GM19035 (cell line): ENCODE measurements around the gene COMTD1.
A peak's percentile ranks its signal among the peaks of the same experiment; 100 is the strongest.
"Not testable (repeated sequence)": the region's sequence is repeated elsewhere in the genome, so short reads cannot be mapped to it uniquely, and the experiment has no call there.

Source experiments
- ATAC-seq: cut with Tn5 transposase; IDR thresholded peaks from one replicate; pipeline ENCODE4 v1.9.1; 2021; ENCODE audit not compliant: unreplicated experiment

Gene COMTD1

GRCh38 chr10:75223507-75223906, 12.2 kb downstream of the COMTD1 start:
- ATAC-seq: no peak

DNA sequence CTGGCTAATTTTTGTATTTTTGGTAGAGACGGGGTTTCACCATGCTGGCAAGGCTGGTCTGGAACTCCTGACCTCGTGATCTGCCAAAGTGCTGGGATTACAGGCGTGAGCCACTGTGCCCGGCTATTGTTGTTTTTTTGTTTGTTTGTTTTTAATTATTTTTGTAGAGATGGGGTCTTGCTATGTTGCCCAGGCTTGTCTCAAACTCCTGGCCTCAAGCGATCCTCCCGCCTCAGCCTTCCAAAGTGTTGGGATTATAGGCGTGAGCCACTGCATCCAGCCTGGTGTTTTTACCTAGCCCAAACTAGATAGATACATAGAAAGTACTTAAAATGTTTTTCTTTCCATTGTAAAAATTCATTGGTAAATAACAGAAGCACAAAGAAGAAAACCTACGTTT, 14.3 kb downstream of the COMTD1 start:
- not testable (repeated sequence) for ATAC-seq

DNA sequence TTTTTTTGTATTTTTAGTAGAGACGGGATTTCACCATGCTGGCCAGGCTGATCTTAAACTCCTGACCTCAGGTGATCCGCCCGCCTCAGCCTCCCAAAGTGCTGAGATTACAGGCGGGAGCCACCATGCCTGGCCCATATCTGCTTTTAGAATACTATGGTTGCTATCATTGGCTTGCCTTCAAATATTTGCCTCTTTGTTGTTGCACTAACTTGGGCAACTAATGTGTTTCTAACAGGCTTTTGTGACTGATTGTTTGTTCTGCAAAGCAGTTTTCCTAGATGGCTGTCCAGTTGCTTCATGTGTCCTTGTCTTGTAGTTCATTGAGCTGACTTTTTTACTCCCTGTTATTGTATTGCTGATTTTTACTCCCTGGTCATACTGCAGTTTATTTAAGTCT, 15.5 kb downstream of the COMTD1 start:
- ATAC-seq: no peak

- ATAC-seq: no peak
These were observed 23.4 kb downstream of the COMTD1 start for GRCh38 chr10:75212343-75212742.

DNA sequence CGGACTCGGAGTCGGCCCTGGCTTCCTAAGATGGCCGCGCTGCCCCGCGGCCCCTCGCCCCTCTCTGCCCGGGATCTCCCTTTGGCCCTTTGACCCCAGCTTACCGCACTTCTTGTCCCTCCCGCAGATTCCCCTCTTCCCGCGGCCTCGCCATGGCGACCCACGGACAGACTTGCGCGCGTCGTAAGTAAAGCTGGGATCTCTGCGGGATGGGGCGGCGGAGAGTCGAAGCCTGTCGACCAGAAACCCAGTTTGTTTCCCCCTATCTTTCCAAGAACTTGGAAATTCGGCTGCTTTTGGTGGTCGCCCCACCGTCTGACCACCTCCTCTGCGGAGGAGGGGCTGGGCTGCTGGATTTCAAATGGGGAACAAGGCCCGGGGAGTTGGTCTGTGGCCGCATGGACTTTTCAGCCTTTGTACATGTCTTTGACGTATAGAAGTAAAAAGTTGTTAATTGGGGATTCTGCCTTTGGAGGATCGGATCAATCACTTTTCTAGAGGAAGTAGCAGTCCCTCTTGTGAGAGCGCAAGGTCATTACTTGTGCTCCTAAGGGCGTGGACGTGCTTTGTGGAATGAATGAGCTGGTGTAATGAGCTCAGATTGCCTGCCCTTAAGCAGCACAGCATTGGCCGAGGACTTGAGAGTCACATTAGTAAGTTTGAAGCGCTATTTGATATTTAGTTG, 24.6 kb downstream of the COMTD1 start:
- ATAC-seq: no peak

DNA sequence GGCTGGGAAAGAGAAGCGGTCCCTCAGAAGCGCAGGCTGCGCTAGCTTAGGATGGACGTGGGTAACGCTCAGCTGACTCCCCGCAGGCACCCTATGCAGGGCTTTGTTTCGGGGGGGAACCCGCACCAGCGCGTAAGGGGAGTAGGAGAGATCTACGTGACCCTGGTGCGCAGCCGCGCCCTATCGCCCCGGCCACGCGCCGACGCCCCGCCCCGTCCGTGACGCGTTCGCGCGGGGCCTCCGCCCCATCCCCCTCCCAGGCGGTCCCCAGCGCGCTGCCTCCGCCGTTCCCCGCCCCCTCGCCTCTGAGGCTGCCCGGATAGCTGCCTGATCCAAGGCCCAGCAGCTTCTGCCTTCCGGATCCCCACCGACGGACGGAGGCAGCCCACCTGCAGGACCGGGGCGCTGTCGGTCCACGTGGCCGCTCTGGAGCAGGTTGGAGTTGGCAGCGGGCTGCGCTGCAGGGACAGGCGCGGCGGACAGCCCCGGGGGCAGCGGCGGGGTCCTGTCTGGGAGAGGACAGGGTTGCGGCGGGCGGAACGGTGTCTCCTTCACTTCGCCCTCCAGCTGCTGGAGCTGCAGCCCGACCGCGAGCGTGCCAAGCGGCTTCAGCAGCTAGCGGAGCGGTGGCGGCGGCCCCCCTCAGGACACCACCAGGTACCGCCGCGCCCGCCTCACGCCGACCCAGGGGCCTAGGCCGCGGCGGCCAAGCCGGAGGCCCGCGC, 25.3 kb downstream of the COMTD1 start, which contains the start of gene VDAC2:
VDAC2 (plus strand) TSS at position 515 of the 725 bp plus-strand sequence. CDS start 363 bp downstream, outside the sequence.
- peak; percentile 88 for ATAC-seq

DNA sequence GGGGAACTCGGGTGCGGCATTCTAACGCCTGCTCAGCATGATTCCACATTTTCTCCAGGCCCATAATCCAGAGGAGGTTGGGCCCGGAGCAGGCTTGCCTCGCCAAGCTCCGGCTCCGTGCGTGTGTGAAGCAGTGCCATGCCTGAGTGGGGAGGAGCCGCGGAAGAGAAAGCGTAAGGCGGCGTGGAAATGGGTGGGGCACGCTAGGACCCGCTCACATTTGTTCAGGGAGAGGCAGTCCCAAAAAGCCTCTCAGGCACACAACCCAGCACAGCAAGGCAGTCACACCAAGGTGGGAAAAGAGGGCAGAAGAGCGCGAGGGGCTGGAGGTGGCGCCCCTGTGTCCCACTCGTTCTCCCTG, 25.9 kb downstream of the COMTD1 start:
- peak; percentile 57 for ATAC-seq

- ATAC-seq: no peak
These were observed 26.5 kb downstream of the COMTD1 start for GRCh38 chr10:75209086-75209920.

GRCh38 chr10:75208181-75208580, 27.6 kb downstream of the COMTD1 start:
- no peak for ATAC-seq

- ATAC-seq: no peak
These were observed 28.0 kb downstream of the COMTD1 start for GRCh38 chr10:75207857-75208144.

DNA sequence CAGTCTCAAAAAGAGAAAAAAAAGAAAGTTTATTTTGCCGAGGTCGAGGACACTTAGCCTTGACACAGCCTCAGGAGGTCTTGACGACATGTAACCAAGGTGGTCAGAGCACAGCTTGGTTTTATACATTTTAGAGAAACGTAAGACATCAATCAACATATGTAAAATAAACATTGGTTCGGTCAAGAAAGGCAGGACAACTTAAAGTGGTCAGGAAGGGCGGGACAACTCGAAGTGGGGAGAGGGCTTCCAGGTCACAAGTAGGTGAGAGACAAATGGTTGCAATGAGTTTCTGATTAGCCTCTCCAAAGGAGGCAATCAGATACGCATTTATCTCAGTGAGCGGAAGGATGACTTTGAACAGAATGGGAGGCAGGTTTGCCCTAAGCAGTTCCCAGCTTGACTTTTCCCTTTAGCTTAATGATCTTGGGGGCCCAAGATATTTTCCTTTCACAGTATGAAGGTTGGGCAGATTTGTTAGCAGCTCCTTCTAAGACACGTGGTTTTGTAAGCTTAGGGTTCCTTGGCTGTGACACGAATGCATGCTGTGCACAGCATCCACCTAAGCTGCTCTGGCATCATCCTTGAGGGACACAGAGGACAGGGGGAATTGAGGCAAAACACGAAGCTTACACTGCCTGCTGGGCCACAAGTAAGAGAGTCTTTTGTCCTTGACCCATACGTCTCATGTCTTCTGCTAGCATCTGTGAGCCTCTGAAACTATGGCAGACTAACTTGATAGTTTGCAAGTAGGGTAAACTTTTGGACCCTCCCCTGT, 28.5 kb downstream of the COMTD1 start:
- no peak for ATAC-seq

GRCh38 chr10:75206638-75207037, 29.1 kb downstream of the COMTD1 start:
- ATAC-seq: not testable (repeated sequence)

DNA sequence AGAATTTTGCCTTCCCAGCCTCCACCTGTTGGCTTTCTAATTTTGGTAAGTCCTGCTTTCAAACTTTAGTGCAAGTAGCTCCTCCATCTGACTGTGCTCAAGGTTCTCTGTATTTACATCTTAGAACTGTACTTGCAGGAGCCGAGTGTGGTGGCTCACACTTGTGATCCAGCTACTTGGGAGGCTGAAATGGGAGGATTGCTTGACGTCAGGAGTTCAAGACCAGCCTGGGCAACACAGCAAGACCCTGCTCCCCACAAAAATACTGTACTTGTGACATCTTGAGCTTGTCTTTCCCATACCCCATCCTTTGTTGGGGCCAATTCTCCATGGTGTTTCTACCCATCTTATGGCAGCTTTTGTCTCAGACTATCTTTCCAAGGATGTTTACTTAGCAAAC, 29.8 kb downstream of the COMTD1 start:
- no peak for ATAC-seq

- no peak for ATAC-seq
These were observed 32.0 kb downstream of the COMTD1 start for GRCh38 chr10:75203724-75204123.

DNA sequence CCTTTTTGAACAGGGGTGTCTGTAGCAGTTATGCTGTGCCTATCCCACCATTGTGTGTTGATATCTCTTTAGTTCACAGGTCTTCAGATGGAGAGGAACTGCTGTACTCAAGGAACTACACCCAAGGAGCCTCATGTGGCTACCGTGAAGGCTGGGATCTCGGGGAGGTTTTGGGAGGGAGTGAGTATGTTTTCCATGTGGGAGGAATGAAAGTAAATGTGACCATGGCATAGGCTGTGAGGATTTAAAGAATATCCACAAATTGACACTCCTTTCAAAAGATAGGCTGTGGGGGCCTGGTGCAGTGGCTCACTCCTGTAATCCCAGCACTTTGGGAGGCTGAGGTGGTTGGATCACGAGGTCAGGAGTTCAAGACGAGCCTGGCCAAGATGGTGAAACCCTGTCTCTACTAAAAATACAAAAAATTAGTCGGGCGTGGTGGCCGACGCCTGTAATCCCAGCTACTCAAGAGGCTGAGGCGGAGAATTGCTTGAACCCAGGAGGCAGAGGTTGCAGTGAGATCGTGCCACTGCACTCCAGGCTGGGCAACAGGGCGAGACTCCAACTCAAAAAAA, 32.6 kb downstream of the COMTD1 start:
- ATAC-seq: not testable (repeated sequence)

GRCh38 chr10:75202321-75203045, 33.3 kb downstream of the COMTD1 start:
- ATAC-seq: no peak

DNA sequence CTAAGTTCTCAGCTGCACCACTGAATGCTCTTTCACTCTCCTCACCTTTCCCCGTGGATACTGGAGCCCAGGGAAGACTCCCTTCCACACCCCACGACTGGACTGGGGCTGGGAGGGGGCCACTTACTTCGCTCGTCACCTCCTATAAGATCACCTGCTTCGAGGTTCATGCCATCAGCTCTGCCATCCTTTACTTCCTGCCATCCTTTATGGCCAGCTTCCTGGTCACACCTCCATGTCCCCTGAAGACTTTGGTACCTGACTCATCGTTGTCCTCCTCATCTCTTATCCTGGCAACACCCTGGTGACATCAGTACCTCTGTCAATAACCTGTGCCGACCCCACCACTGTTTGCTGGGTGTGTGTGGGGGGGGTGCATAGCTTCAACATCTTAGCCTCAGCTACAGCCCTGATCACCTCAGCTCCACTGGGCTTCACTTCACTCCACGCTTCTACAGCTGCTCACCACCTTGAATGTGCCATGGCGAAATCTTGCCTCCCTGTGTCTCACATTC, 33.9 kb downstream of the COMTD1 start:
- ATAC-seq: no peak

- not testable (repeated sequence) for ATAC-seq
These were observed 35.8 kb downstream of the COMTD1 start for GRCh38 chr10:75199949-75200348.

DNA sequence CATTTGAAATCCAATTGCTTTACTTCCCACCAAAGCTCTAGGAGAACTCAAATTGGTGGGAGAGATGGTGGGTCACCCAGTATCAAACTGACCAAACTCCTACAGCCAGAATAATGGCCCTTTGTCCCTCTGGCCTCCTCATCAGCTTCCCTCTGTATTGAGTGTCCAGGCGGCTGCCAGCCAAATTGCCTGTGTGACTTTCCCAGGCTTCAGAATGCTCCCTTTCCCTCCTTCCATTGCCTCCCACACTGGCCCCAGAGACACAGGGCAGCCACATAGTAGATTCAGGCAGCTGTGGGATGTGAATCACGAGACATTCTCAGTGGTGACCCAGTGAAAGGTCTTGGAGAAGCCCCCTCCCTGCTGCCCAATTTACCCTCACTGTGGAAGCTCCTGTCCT, 37.9 kb downstream of the COMTD1 start:
- ATAC-seq: no peak

- ATAC-seq: no peak
These were observed 38.7 kb downstream of the COMTD1 start for GRCh38 chr10:75197066-75197465.
